Adrenal gland (tissue), 12 donors: ENCODE data around the gene SMURF2. TPM values are rescaled to one million over a fixed set of nuclear protein-coding genes. Genes with fewer than 3 reads are reported as not detected.

Experiments
- DNase-seq, 7 donors: peaks; one replicate each; pipeline ENCODE4 v3.0.0-alpha.2; 2019 to 2020
- H3K27ac ChIP-seq, 5 donors: fragments of 200-600 bp; sonication (generic) in 4 of 5; 1 replicate in 3 of 5; 2 replicates in 2 of 5; pipeline versions ENCODE4 v1.5.1 to v1.8.0; 2016 to 2020; ENCODE audit warnings: mild to moderate bottlenecking in 1 of 5
- H3K27me3 ChIP-seq: fragments of 200-600 bp; 2 replicates; pipeline ENCODE4 v1.8.0; 2021
- H3K36me3 ChIP-seq, 2 donors: fragments of 200-600 bp; replicated peaks in 1 of 2; 1 replicate in 1 of 2; 2 replicates in 1 of 2; pipeline versions ENCODE4 v1.5.1 to v1.8.0; 2018 to 2022
- H3K4me1 ChIP-seq, 2 donors: fragments of 200-600 bp; replicated peaks in 1 of 2; 1 replicate in 1 of 2; 2 replicates in 1 of 2; pipeline versions ENCODE4 v1.5.1 to v1.8.0; 2018 to 2021
- H3K4me3 ChIP-seq, 4 donors: fragments of 200-600 bp; sonication (generic) in 3 of 4; one replicate each; pipeline ENCODE4 v1.5.1; 2016 to 2018
- H3K9me3 ChIP-seq, 3 donors: fragments of 200-600 bp; sonication (generic) in 1 of 3; replicated peaks in 1 of 3; 1 replicate in 2 of 3; 2 replicates in 1 of 3; pipeline versions ENCODE4 v1.5.1 to v1.8.0; 2016 to 2021
- POLR2A ChIP-seq, 2 donors: fragments of 450-650 bp; IDR thresholded peaks; one replicate each; pipeline ENCODE4 v1.6.1; 2017; ENCODE audit warnings: antibody characterized with exemption in 2 of 2, mild to moderate bottlenecking in 2 of 2, moderate library complexity in 1 of 2
- WGBS, 4 donors: extraction: QIAGEN DNeasy Blood & Tissue Kit in 2 of 4; methylation state at CpG; one replicate each; pipeline versions ENCODE4 v1.1.5 to v1.1.7; 2013 to 2017; 5-methylcytosine and 5-hydroxymethylcytosine counted together
- intact Hi-C, 2 donors: fragments of 100-400 bp; cut with DNase I; formaldehyde crosslinking; loops; one replicate each; pipeline versions ENCODE4 v1.14.1 to v1.15.0; 2022 to 2023
- polyA plus RNA-seq, 3 donors: library from polyadenylated mRNA; stranded (reverse); fragments of 200-250 nt in 2 of 3; fragments of 350-450 nt in 1 of 3; fragmentation: Illumina TruSeq in 1 of 3; extraction: RNeasy Lipid Tissue Mini Kit (QIAGEN cat#74804) in 1 of 3; gene quantifications; one replicate each; pipeline ENCODE4 v1.2.3, GENCODE V29; 2013 to 2014
- total RNA-seq, 9 donors: library from RNA; depleted of rRNA in 4 of 9; stranded (reverse); fragments of >200 nt in 4 of 9; fragments of 120-200 nt in 1 of 9; fragmentation: NEBNext Ultra II Directional in 1 of 9; extraction: Animal tissue kit (Norgen Biotek cat#: 25700) in 1 of 9; gene quantifications; one replicate each; pipeline versions ENCODE4 v1.1.0 to v1.2.4, GENCODE V29; 2013 to 2023
- TF ChIP-seq, protein P1 (sequence below), 6 experiments: fragments of 450-650 bp in 4 of 6; fragments of 200-600 bp in 2 of 6; sonication (generic) in 1 of 6; IDR thresholded peaks; 1 replicate in 5 of 6; 2 replicates in 1 of 6; pipeline versions ENCODE4 v1.5.1 to v1.8.0; 2016 to 2021; ENCODE audit warnings: antibody characterized with exemption in 6 of 6, mild to moderate bottlenecking in 2 of 6, moderate library complexity in 1 of 6
- donor health status: healthy with polysubstance abuse.
- donor health status: Bipolar disorder and iron deficiency.
- donor health status: DM: yes; HTN: yes; CAD: no.
- donor health status: DM: no; HTN: no; CAD: no.
- donor health status: DM: no; HTN: no; CAD: no.
- donor health status: DM: yes; HTN: yes; CAD: no.

SMURF2 gene
- total and polyA plus RNA-seq, 12 donors: 7.7 to 36.9 (median 15.0) TPM

- TF ChIP-seq POLR2A (IDR thresholded peaks at IDR 0.05): no peak
- TF ChIP-seq, protein P1, sequence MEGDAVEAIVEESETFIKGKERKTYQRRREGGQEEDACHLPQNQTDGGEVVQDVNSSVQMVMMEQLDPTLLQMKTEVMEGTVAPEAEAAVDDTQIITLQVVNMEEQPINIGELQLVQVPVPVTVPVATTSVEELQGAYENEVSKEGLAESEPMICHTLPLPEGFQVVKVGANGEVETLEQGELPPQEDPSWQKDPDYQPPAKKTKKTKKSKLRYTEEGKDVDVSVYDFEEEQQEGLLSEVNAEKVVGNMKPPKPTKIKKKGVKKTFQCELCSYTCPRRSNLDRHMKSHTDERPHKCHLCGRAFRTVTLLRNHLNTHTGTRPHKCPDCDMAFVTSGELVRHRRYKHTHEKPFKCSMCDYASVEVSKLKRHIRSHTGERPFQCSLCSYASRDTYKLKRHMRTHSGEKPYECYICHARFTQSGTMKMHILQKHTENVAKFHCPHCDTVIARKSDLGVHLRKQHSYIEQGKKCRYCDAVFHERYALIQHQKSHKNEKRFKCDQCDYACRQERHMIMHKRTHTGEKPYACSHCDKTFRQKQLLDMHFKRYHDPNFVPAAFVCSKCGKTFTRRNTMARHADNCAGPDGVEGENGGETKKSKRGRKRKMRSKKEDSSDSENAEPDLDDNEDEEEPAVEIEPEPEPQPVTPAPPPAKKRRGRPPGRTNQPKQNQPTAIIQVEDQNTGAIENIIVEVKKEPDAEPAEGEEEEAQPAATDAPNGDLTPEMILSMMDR (IDR thresholded peaks at IDR 0.05): no peak
- no peaks in the 10 kb centered on the region for H3K9me3 ChIP-seq
- intact Hi-C loops: no loop called here
- H3K4me1 ChIP-seq: peaks cover 13% of the 10 kb centered on the region in 2 donors
- no peaks in the 10 kb centered on the region for H3K27me3 ChIP-seq
- H3K4me3 ChIP-seq: no peak overlapping the region
- no peak for DNase-seq
- WGBS, 4 donors: 94 to 98% (median 96%) methylated on average over 2 of the region's 2 CpGs
- peaks cover 0 to 96% of the 10 kb centered on the region in 2 donors for H3K36me3 ChIP-seq
- H3K27ac ChIP-seq: no peak overlapping the region
Measured at GRCh38 chr17:64527914-64528313, 134.2 kb downstream of the SMURF2 start.

DNA sequence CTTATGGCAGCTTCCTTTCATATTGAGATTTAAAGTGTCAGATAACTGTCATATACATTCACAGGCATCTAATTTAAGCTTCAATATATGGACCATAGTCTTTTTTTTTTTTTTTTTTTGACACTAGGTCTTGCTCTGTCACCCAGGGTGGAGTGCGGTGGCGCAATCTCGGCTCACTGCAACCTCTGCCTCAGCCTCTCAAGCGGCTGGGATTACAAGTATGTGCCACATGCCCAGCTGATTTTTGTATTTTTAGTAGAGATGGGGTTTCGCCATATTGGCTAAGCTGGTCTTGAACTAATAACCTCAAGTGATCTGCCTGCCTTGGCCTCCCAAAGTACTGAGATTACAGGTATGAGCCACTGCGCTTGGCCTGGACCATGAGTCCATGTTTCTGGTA, 141.7 kb downstream of the SMURF2 start:
- no peak overlapping the region for H3K27ac ChIP-seq
- H3K36me3 ChIP-seq: peaks cover 0 to 92% of the 10 kb centered on the region in 2 donors
- intact Hi-C loops: no loop called here
- no peaks in the 10 kb centered on the region for H3K9me3 ChIP-seq
- no peak for DNase-seq
- no peak overlapping the region for H3K4me3 ChIP-seq
- TF ChIP-seq POLR2A (IDR thresholded peaks at IDR 0.05): no peak
- H3K4me1 ChIP-seq: no peaks in the 10 kb centered on the region
- H3K27me3 ChIP-seq: no peaks in the 10 kb centered on the region
- 91 to 100% (median 93%) methylated on average over 6 of the region's 6 CpGs for WGBS, 4 donors

- H3K27ac ChIP-seq: no peak overlapping the region
- H3K4me3 ChIP-seq: no peak overlapping the region
- intact Hi-C loops: no loop called here
- TF ChIP-seq, protein P1 (IDR thresholded peaks at IDR 0.05): no peak
- TF ChIP-seq POLR2A (IDR thresholded peaks at IDR 0.05): no peak
- no peaks in the 10 kb centered on the region for H3K9me3 ChIP-seq
- 93 to 96% (median 95%) methylated on average over 6 of the region's 6 CpGs for WGBS, 4 donors
- H3K36me3 ChIP-seq: peaks cover 4 to 92% of the 10 kb centered on the region in 2 donors
- no peaks in the 10 kb centered on the region for H3K27me3 ChIP-seq
- no peaks in the 10 kb centered on the region for H3K4me1 ChIP-seq
- no peak for DNase-seq
Measured at GRCh38 chr17:64519601-64520000, 142.5 kb downstream of the SMURF2 start.

GRCh38 chr17:64515829-64516228, 146.3 kb downstream of the SMURF2 start:
- Histone ChIP-seq H3K27me3 (no peaks in the 10 kb centered on the region), H3K4me1 (peaks cover 0 to 3% of the 10 kb centered on the region in 2 donors), H3K4me3 (no peak overlapping the region), H3K9me3 (no peaks in the 10 kb centered on the region), H3K36me3 (peaks cover 4 to 77% of the 10 kb centered on the region in 2 donors), H3K27ac (no peak overlapping the region)
- no peak for TF ChIP-seq POLR2A (IDR thresholded peaks at IDR 0.05)
- TF ChIP-seq, protein P1 (IDR thresholded peaks at IDR 0.05): no peak
- intact Hi-C loops: no loop called here
- WGBS, 4 donors: 90 to 100% (median 99%) methylated on average over 1 of the region's 1 CpG
- no peak for DNase-seq

GRCh38 chr17:64515419-64515818, 146.7 kb downstream of the SMURF2 start:
- 75 to 91% (median 78%) methylated on average over 2 of the region's 2 CpGs for WGBS, 4 donors

More at GRCh38 chr17:64515419-64515818, 146.7 kb downstream of the SMURF2 start:
- no peaks in the 10 kb centered on the region for H3K9me3 ChIP-seq
- no peak overlapping the region for H3K4me3 ChIP-seq
- DNase-seq: no peak
- no peak for TF ChIP-seq POLR2A (IDR thresholded peaks at IDR 0.05)
- TF ChIP-seq, protein P1 (IDR thresholded peaks at IDR 0.05): no peak
- no peak overlapping the region for H3K27ac ChIP-seq
- peaks cover 4 to 77% of the 10 kb centered on the region in 2 donors for H3K36me3 ChIP-seq
- H3K4me1 ChIP-seq: peaks cover 0 to 3% of the 10 kb centered on the region in 2 donors
- H3K27me3 ChIP-seq: no peaks in the 10 kb centered on the region
- intact Hi-C loops: no loop called here
